Measurements from ENCODE around the gene UGT1A4.

Gene UGT1A4

DNA sequence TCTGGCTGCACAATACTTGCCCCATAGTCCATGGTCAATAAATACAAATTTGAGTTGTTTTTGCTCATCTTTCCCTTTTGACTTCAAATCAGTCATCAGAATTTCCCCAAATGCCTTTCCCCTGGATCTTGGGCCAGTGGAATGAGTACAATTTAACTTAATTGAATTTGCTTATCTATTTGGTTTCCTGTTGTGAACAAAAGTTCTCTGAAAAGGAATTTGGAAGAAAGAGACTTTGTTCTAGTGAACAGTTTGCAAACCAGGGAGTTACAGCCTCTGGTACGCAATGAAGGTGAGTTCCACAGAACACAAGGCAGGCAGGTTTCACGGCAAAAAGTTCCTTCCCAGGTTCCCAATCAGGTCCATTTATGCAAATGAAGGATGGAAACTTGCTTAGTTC is 40.3 kb downstream of the UGT1A4 start:
- no peak for DNase-seq (ENCODE audit: low read depth)
- H3K4me3 ChIP-seq (ENCODE audit: control insufficient read depth, low read depth, low read length), result no peak overlapping the region
- TF ChIP-seq, protein P1, sequence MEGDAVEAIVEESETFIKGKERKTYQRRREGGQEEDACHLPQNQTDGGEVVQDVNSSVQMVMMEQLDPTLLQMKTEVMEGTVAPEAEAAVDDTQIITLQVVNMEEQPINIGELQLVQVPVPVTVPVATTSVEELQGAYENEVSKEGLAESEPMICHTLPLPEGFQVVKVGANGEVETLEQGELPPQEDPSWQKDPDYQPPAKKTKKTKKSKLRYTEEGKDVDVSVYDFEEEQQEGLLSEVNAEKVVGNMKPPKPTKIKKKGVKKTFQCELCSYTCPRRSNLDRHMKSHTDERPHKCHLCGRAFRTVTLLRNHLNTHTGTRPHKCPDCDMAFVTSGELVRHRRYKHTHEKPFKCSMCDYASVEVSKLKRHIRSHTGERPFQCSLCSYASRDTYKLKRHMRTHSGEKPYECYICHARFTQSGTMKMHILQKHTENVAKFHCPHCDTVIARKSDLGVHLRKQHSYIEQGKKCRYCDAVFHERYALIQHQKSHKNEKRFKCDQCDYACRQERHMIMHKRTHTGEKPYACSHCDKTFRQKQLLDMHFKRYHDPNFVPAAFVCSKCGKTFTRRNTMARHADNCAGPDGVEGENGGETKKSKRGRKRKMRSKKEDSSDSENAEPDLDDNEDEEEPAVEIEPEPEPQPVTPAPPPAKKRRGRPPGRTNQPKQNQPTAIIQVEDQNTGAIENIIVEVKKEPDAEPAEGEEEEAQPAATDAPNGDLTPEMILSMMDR (conservative IDR thresholded peaks at IDR 0.05; ENCODE audit: control insufficient read depth, insufficient read depth, low read depth, low read length), result no peak

DNA sequence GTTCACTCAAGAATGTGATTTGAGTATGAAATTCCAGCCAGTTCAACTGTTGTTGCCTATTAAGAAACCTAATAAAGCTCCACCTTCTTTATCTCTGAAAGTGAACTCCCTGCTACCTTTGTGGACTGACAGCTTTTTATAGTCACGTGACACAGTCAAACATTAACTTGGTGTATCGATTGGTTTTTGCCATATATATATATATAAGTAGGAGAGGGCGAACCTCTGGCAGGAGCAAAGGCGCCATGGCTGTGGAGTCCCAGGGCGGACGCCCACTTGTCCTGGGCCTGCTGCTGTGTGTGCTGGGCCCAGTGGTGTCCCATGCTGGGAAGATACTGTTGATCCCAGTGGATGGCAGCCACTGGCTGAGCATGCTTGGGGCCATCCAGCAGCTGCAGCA is 41.5 kb downstream of the UGT1A4 start, which contains the start of gene UGT1A1:
Gene UGT1A1, plus strand, starts transcription at position 228 of the 400 bp plus-strand sequence. Its CDS starts 18 bp downstream, at position 246.
- DNase-seq (ENCODE audit: low read depth), result no peak
- TF ChIP-seq, protein P1 (conservative IDR thresholded peaks at IDR 0.05; ENCODE audit: control insufficient read depth, insufficient read depth, low read depth, low read length), result no peak
- no peak within 1 kb of the TSS for H3K4me3 ChIP-seq (ENCODE audit: control insufficient read depth, low read depth, low read length)

DNA sequence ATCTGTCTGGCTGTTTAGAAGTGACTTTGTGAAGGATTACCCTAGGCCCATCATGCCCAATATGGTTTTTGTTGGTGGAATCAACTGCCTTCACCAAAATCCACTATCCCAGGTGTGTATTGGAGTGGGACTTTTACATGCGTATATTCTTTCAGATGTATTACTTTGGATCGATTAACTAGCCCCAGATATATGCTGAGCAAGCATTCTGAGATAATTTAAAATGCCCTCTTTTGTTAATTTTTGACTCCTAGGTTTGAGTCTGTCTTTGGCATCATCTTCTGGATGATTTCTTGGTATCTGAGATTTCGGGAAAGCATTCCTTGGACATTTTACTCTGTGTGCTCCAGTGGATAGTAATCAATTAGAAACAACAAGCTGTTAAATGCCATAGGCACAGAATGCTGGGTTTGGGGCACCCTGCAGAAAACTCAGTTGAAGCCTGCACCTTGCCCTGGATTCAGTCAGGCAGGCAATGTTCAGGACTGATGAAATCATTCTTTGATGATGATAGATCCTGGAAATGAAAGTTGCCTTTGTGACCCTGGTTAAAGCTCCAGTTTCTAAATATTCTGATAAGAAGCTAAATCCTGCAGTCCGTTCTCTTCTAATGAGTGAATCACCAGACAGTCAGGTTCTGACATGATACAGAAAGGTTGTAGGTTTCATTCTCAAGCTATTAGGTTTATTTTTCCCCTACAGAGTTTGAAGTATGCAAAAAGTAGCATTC is 42.7 kb downstream of the UGT1A4 start:
- TF ChIP-seq, protein P1 (conservative IDR thresholded peaks at IDR 0.05; ENCODE audit: control insufficient read depth, insufficient read depth, low read depth, low read length), result no peak
- H3K4me3 ChIP-seq (ENCODE audit: control insufficient read depth, low read depth, low read length), result no peak overlapping the region
- peak; percentile 2 for DNase-seq (ENCODE audit: low read depth)

DNA sequence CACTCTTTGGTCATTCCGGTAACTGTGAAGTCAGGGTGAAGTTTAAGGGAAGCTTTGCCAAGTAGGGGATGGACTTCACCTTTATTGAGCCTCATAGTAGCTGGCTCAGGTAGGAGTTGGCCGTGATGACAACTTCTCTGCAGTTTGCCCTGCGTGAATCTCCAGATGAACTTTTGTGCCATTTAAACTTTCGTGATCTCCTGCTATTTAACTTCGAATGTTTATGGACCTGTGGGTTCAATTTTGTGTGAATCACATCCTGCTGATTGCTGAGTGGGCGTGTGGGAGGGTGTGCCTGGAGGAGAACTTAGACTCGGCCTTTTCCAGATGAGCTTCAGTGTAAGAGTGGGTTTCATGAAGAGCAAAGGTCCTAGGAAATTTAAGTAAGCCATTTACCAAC is 45.7 kb downstream of the UGT1A4 start:
- H3K4me3 ChIP-seq (ENCODE audit: control insufficient read depth, low read depth, low read length), result no peak overlapping the region
- TF ChIP-seq, protein P1 (conservative IDR thresholded peaks at IDR 0.05; ENCODE audit: control insufficient read depth, insufficient read depth, low read depth, low read length), result no peak
- DNase-seq (ENCODE audit: low read depth), result peak; percentile 68

DNA sequence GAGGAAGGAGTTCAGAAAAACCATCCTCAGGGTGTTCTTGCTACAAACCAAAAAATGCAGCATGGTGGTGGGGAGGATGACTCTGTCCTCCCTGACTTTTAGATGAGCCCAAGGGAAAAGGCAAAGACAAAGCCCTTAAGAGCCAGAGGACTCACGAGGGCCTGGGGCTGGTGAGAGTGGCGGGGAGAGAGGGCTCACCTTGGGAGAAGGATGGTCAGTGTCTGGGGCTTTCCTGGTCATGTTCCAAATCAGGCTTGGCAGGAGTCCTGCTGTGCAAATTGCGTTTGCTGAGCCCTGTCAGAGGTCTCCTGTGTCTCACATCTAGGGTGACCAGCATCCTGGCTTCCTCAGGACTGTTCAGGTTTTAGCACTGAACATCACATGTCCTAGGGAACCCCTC is 46.2 kb downstream of the UGT1A4 start:
- no peak overlapping the region for H3K4me3 ChIP-seq (ENCODE audit: control insufficient read depth, low read depth, low read length)
- DNase-seq (ENCODE audit: low read depth), result peak; percentile 12

GRCh38 chr2:233766416-233766815 is 47.9 kb downstream of the UGT1A4 start:
- no peak overlapping the region for H3K4me3 ChIP-seq (ENCODE audit: control insufficient read depth, low read depth, low read length)
- no peak for DNase-seq (ENCODE audit: low read depth)
- TF ChIP-seq, protein P1 (conservative IDR thresholded peaks at IDR 0.05; ENCODE audit: control insufficient read depth, insufficient read depth, low read depth, low read length), result no peak

More for the DNA sequence above, 46.2 kb downstream of the UGT1A4 start:
- TF ChIP-seq, protein P1 (conservative IDR thresholded peaks at IDR 0.05; ENCODE audit: control insufficient read depth, insufficient read depth, low read depth, low read length), result no peak
